Fibroblast of lung (primary cell): ENCODE measurements around the gene CNOT3.

ENCODE experiments used
- CTCF ChIP-seq, 2 donors: IDR thresholded peaks in 1 of 2; conservative IDR thresholded peaks in 1 of 2; 1 replicate in 1 of 2; 2 replicates in 1 of 2; pipeline ENCODE4 v1.5.1; 2011 to 2012; ENCODE audit warnings: low read length in 2 of 2, control low read depth in 1 of 2, inconsistent platforms in 1 of 2, low read depth in 1 of 2, mild to moderate bottlenecking in 1 of 2
- EZH2 ChIP-seq: IDR thresholded peaks from 2 replicates; pipeline ENCODE4 v1.5.1; 2012; ENCODE audit warnings: low read length, control low read depth, mild to moderate bottlenecking; ENCODE audit errors: missing control alignments

GRCh38 chr19:54138489-54139256 is 1.1 kb downstream of the CNOT3 start:
- TF ChIP-seq CTCF (conservative IDR thresholded peaks at IDR 0.05 in 1 of 2, IDR thresholded peaks at IDR 0.05 in 1 of 2; ENCODE audit: low read depth in 1 of 2, low read length in 2 of 2) (no peak), EZH2 (no peak)
